Bone marrow (tissue), 2 donors: Measurements from ENCODE around the gene CCDC106.

Experiments used
- DNase-seq, 2 donors: peaks; one replicate each; lab custom pipeline; 2025; lab: John Stamatoyannopoulos, UW

The CCDC106 gene

GRCh38 chr19:55613930-55614710 lies 33.9 kb upstream of the CCDC106 start:
- DNase-seq: no peak

- no peak for DNase-seq
These were observed 33.1 kb upstream of the CCDC106 start for GRCh38 chr19:55614711-55615542.

DNA sequence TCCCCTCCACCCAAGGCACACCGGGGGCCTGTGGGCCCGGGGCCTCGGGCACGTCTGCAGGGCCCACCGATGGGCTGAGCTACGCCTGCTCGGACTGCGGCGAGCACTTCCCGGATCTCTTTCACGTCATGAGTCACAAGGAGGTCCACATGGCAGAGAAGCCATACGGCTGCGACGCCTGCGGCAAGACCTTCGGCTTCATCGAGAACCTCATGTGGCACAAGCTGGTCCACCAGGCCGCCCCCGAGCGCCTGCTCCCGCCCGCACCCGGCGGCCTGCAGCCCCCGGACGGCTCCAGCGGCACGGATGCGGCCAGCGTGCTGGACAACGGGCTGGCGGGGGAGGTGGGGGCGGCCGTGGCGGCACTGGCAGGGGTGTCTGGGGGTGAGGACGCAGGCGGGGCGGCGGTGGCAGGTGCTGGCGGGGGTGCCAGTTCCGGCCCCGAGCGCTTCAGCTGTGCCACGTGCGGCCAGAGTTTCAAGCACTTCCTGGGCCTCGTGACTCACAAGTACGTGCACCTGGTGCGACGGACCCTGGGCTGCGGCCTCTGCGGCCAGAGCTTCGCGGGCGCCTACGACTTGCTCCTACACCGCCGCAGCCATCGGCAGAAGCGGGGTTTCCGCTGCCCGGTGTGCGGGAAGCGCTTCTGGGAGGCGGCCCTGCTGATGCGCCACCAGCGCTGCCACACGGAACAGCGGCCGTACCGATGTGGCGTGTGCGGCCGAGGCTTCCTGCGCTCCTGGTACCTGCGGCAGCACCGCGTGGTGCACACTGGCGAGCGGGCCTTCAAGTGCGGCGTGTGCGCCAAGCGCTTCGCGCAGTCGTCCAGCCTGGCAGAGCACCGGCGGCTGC lies 32.2 kb upstream of the CCDC106 start:
- no peak for DNase-seq

- no peak for DNase-seq
These were observed 31.6 kb upstream of the CCDC106 start for GRCh38 chr19:55616395-55616875.

DNA sequence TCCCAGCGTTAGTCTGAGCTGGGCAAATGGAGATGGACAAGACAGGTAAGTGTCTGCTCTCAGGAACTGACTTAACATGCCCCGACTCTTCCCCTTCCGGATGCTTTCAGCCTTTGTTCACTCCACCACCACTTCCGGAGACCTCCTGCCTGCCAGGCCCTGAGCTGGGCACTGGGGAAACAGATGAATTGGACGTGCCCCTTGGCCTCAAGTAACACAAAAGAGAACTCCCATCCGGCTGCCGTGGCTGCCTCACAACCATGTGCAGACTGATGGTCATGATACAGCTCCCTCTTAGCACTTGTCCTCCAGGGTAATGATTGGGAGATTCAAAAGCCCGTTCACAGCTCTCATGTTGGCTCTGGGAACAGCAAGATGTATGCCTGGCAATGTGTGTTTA lies 30.6 kb upstream of the CCDC106 start:
- no peak for DNase-seq

GRCh38 chr19:55618426-55618825 lies 29.6 kb upstream of the CCDC106 start:
- DNase-seq: no peak

DNA sequence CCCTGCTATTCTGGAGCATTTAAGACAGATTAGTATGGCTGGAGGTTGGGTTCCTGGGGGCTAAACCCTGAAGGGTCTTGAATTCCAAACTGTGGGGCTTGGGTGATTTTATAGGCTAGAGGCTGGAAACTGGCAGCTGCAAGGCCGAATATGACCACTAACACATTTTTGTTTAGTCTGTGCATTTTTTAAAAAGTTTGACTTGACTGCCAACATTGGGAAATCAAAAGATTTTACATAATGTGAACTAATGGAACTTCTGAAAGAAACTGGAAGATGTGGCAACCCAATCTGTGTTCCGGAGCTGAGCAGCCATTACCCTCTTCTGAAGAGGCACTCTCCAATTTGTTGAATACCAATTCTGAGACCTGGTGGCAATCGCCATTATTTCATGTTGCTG lies 28.7 kb upstream of the CCDC106 start:
- no peak for DNase-seq

DNA sequence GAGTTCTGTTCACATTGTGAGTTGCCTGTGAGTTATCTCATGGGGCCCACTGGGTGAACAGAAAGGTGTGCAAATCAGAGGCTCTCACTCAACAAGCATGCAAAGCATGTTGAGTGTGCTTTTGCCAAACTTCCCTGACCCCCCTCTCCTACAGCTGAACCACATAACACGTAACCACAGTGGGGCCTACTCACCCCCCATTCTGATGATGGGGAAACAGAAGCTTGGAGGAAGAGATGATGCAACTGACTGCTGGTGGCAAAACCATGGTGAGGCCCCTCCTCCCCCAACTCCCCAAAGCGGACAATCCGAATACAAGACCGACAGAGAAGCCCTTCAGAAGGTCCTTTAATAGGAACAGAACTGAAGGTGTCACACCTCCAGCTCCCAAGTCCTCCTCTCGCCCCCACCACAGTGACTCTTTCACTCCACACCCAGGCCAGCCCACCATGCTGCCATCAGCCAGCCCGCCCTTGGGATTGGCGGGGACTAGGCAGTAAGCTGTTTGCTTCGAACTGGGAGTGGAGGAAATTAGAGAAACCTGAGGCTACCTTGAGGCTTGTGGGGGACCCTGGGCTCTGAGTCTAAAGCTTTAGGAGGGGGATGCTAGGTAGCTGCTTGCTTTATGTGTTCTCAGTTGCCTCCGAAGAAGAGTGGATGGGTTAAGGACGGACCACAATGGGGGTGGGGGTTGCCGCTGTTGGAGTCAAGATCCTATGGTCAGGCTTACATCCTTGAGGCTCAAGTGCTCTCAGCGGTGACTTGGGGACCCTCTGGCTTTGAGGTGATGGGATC lies 27.4 kb upstream of the CCDC106 start:
- peak in 1 of 2 donors; percentile 13 for DNase-seq

DNA sequence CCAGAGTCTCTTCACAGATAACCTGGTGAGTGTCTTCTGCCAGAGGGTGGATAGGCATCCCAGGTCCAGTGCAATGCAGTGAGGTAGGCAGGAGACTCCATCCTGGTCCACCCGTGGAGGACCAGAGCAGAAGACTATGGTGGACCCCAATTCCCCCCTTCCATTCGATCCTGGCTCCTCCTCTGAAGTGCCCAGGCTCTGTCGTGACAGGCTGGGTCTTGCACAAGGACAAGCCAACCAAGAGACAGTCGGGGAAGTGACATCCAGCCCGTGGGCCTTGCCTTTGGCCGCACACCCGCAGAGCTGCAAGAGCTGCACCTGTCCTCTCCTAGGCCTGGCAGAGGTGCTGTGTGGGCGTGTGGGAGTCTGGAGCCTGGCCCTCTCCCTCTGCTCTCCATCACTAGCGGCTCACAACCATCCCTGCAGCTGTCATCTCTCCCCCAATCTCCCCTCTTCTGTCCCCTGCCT lies 26.8 kb upstream of the CCDC106 start:
- DNase-seq: no peak

DNA sequence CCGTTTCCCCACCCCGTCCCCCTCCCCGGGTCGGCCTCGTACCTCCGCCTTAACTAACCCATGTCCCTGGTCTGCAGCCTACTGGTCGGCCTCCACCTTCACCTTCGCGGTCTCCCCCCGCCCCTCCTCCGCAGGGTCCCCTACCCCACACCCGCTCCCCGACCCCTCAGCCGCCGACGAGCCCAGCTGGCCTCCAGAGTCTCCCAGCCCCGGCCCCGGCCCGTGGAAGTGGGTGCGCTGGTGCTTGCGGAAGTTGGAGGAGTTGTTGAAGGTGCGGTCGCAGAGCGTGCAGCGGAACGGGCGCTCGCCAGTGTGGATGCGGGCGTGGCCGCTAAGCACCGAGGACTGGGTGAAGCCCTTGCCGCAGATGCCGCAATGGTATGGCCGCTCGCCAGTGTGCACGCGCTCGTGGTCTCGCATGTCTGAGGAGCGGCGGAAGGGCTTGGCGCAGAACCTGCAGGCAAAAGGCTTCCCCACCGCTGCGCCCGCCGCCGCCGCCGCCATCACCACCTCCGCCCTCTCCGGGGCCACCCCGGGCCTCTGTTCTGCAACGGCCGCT lies 26.3 kb upstream of the CCDC106 start:
- DNase-seq: no peak

- DNase-seq: no peak
These were observed 25.6 kb upstream of the CCDC106 start for GRCh38 chr19:55622242-55622969.

DNA sequence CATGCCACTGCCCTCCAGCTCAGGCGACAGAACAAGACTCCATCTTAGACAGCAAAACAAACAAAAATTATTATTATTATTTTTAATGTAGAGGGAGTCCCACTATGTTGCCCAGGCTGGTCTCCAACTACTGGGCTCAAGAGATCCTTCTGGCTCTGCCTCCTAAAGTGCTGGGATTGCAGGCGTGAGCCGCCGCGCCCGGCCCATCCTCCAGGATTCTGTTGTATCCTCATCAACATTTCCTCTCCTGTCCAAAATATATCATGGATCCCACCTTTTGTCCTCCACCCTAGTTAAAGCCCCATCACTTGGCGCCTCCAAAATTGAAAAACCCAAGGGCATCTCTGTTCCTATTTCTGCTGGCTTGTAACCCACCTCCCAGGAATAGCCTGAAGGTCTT lies 24.9 kb upstream of the CCDC106 start:
- DNase-seq: no peak

GRCh38 chr19:55623561-55623960 lies 24.5 kb upstream of the CCDC106 start:
- DNase-seq: no peak

- DNase-seq: peak; percentile 72 to 76
These were observed 23.7 kb upstream of the CCDC106 start, which contains the start of gene ZNF784 for GRCh38 chr19:55624109-55625003. Gene ZNF784, minus strand, starts transcription at chr19:55624566. Its CDS starts 5 bp downstream, at chr19:55624561.

DNA sequence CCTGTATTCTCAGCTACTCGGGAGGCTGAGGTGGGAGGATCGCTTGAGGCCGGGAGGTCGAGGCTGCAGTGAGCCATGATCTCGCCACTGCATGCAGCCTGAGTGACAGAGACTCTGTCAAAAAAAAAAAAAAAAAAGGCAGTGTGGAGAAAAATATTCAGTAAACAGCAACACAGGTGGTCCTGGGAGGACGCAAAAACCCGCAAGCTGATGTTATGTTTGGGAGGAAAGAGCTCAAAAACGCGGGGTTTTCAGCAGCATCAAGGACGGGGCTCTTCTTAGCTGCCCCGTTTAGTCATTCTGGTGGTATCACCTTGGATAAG lies 23.0 kb upstream of the CCDC106 start:
- no peak for DNase-seq

DNA sequence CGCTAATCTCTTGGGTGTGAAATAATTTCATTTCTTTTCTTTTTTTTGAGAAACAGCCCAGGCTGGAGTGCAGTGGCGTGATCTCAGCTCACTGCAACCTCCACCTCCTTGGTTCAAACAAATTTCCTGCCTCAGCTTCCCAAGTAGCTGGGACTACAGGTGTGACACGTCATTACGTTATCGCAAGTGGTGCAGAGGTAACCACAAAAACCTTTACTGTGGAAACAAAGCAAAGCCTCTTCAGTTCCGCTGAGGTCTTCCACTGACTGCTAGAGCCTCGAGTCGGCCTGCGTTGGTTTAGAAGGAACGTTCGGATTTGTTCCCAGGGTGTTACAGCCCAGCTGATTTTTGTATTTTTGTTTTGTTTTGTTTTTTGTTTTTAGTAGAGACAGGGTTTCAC lies 21.7 kb upstream of the CCDC106 start:
- no peak for DNase-seq

GRCh38 chr19:55632463-55632834 lies 15.6 kb upstream of the CCDC106 start:
- DNase-seq: peak; percentile 31 to 79

GRCh38 chr19:55633861-55634260 lies 14.2 kb upstream of the CCDC106 start:
- DNase-seq: no peak

DNA sequence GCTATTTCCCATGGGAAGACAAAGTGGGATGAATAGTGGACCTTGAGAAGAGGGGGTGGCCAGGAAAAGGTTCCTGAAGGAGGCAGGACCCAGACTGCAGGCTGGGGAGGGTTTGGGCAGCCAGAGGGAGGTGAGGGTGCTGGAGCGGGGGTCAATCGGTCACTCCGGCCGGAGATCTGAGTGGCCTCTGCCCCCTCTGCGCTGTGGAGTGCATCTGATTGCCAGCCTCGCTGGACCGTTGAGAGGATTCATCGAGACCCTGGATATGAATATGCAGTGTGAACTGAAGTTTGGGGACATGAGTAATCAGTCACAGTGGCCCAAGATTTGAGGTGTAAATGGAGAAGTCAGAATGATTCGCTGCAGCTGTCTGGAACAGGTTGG lies 12.7 kb upstream of the CCDC106 start:
- no peak for DNase-seq
